H7 (cell line): ENCODE measurements around the gene DLX4. TPM values are rescaled to one million over a fixed set of nuclear protein-coding genes. Genes with fewer than 3 reads are reported as not detected.

Source experiments
- DNase-seq: peaks from one replicate; pipeline ENCODE4 v3.0.0; 2012
- H3K27me3 ChIP-seq: 2 replicates; pipeline ENCODE4 v1.6.0; 2011; ENCODE audit warnings: mild to moderate bottlenecking, low read length; ENCODE audit not compliant: control insufficient read depth, insufficient read depth
- H3K36me3 ChIP-seq: replicated peaks from 2 replicates; pipeline ENCODE4 v1.5.1; 2011; ENCODE audit warnings: low read length; ENCODE audit not compliant: control insufficient read depth, insufficient read depth
- H3K4me3 ChIP-seq: 2 replicates; pipeline ENCODE4 v1.5.1; 2011; ENCODE audit warnings: low read depth, mild to moderate bottlenecking, control low read depth, low read length, moderate library complexity; ENCODE audit not compliant: insufficient read depth
- total RNA-seq: library from RNA; depleted of rRNA; stranded (reverse); fragments of >200 nt; shearing (Covaris generic); gene quantifications from 2 replicates; pipeline ENCODE4 v1.2.3, GENCODE V29; 2014; rRNA removed

DLX4 gene
- total RNA-seq, 1 experiment from 2014 or later = 1.0 TPM

GRCh38 chr17:50020841-50021599 is 52.0 kb downstream of the DLX4 start:
- no peaks in the 10 kb centered on the region; the same call in 1 of the 2 replicates for H3K27me3 ChIP-seq
- H3K36me3 ChIP-seq = no peaks in the 10 kb centered on the region
- no peak overlapping the region for H3K4me3 ChIP-seq
- DNase-seq = no peak

- no peaks in the 10 kb centered on the region for H3K36me3 ChIP-seq
- no peak for DNase-seq
- H3K27me3 ChIP-seq = no peaks in the 10 kb centered on the region; the same call in 1 of the 2 replicates
- no peak overlapping the region for H3K4me3 ChIP-seq
These were observed 52.8 kb downstream of the DLX4 start for GRCh38 chr17:50021681-50022370.

- Histone ChIP-seq H3K36me3 (no peaks in the 10 kb centered on the region), H3K4me3 (no peak overlapping the region), H3K27me3 (no peaks in the 10 kb centered on the region; the same call in 1 of the 2 replicates)
- no peak for DNase-seq
These were observed 53.6 kb downstream of the DLX4 start for GRCh38 chr17:50022463-50023130.

GRCh38 chr17:50023520-50023919 is 54.5 kb downstream of the DLX4 start:
- no peaks in the 10 kb centered on the region for H3K36me3 ChIP-seq
- no peak for DNase-seq
- H3K27me3 ChIP-seq = no peaks in the 10 kb centered on the region; the same call in 1 of the 2 replicates
- H3K4me3 ChIP-seq = no peak overlapping the region

Other genes with a start within 250 kb of the DLX4 start
- gene FAM117A, start 205.1 kb upstream of the DLX4 start, total RNA-seq = 21.8 and 24.3 TPM in 2 replicates
- 96.1 and 153 TPM in 2 replicates for gene KAT7, start 180.5 kb upstream of the DLX4 start, total RNA-seq
- gene TAC4, start 121.1 kb upstream of the DLX4 start, total RNA-seq = not detected in 2 replicates
- not detected in 2 replicates for gene DLX3, start 26.0 kb downstream of the DLX4 start, total RNA-seq
- 20.0 and 24.0 TPM in 2 replicates for gene ITGA3, start 86.9 kb downstream of the DLX4 start, total RNA-seq
- 13.5 and 14.2 TPM in 2 replicates for gene PDK2, start 126.2 kb downstream of the DLX4 start, total RNA-seq
- 7.8 and 8.2 TPM in 2 replicates for gene SAMD14, start 161.0 kb downstream of the DLX4 start, total RNA-seq
- gene PPP1R9B, start 181.5 kb downstream of the DLX4 start, total RNA-seq = 15.0 and 21.1 TPM in 2 replicates
- 0.52 and 1.1 TPM in 2 replicates for gene SGCA, start 196.8 kb downstream of the DLX4 start, total RNA-seq
- gene COL1A1, start 232.4 kb downstream of the DLX4 start, total RNA-seq = 8.2 and 9.4 TPM in 2 replicates